Muscle of arm (tissue), 12 donors: Measurements from ENCODE around the gene COL15A1. TPM values are rescaled to one million over a fixed set of nuclear protein-coding genes. Genes with fewer than 3 reads are reported as not detected.

ENCODE experiments used
- DNase-seq: peaks from one replicate; pipeline ENCODE4 v3.0.0-alpha.2; 2013
- polyA plus RNA-seq, 12 donors: library from polyadenylated mRNA; unstranded; fragments of 120-200 nt; gene quantifications; one replicate each; pipeline ENCODE4 v1.2.1, GENCODE V29; 2013; ENCODE audit not compliant: insufficient read length in 12 of 12

Gene COL15A1
- polyA plus RNA-seq, 12 donors: 94.2 to 243 (median 172) TPM; not detected in 1

GRCh38 chr9:99054581-99054980, 110.9 kb downstream of the COL15A1 start:
- no peak for DNase-seq

GRCh38 chr9:99055384-99055783, 111.7 kb downstream of the COL15A1 start:
- no peak for DNase-seq

- DNase-seq: no peak
Observed at GRCh38 chr9:99056186-99056585, 112.5 kb downstream of the COL15A1 start.

- no peak for DNase-seq
Observed at GRCh38 chr9:99056886-99057664, 113.4 kb downstream of the COL15A1 start.

- DNase-seq: no peak
Observed at GRCh38 chr9:99057665-99058625, 114.2 kb downstream of the COL15A1 start.

GRCh38 chr9:99058964-99059921, 115.5 kb downstream of the COL15A1 start:
- peak; percentile 31 for DNase-seq

- DNase-seq: no peak
Observed at GRCh38 chr9:99060621-99061020, 116.9 kb downstream of the COL15A1 start.

GRCh38 chr9:99062549-99062948, 118.8 kb downstream of the COL15A1 start:
- no peak for DNase-seq

- no peak for DNase-seq
Observed at GRCh38 chr9:99063522-99063921, 119.8 kb downstream of the COL15A1 start.

GRCh38 chr9:99066571-99066970, 122.9 kb downstream of the COL15A1 start:
- DNase-seq: no peak

- DNase-seq: no peak
Observed at GRCh38 chr9:99069075-99069474, 125.4 kb downstream of the COL15A1 start.

GRCh38 chr9:99069546-99069945, 125.8 kb downstream of the COL15A1 start:
- no peak for DNase-seq

GRCh38 chr9:99070681-99071080, 127.0 kb downstream of the COL15A1 start:
- DNase-seq: no peak

- DNase-seq: no peak
Observed at GRCh38 chr9:99071313-99072039, 127.8 kb downstream of the COL15A1 start.

- no peak for DNase-seq
Observed at GRCh38 chr9:99072040-99072394, 128.3 kb downstream of the COL15A1 start.

- DNase-seq: no peak
Observed at GRCh38 chr9:99073347-99073746, 129.6 kb downstream of the COL15A1 start.

- no peak for DNase-seq
Observed at GRCh38 chr9:99073985-99074901, 130.5 kb downstream of the COL15A1 start.

- DNase-seq: no peak
Observed at GRCh38 chr9:99074902-99075245, 131.2 kb downstream of the COL15A1 start.

GRCh38 chr9:99075246-99075912, 131.7 kb downstream of the COL15A1 start:
- DNase-seq: no peak
